Measurements from ENCODE around the gene TMEM196. TPM values are rescaled to one million over a fixed set of nuclear protein-coding genes. Genes with fewer than 3 reads are reported as not detected.

TMEM196 gene
- total RNA-seq, 1 experiment from 2014 or later: not detected

DNA sequence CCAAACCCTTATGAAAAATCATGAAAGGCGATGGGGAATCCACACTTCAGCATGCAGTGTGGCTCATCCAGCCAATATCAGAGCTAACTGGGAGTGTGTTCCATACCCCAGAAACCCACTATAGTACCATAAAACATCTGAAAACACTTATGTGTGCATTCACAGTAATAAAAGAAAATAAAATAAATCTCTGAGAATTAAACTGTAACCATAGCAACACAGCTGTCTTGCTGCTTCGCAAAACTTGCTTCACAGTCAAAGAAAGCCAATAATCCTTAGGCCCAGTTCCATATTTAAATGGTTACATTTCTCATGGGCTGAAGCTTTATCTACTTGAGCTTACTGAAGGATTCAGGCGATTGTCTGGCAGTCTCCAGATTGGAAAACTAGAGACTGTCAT is 44.7 kb downstream of the TMEM196 start:
- H3K27ac ChIP-seq (ENCODE audit: low read length): no peak overlapping the region
- no peak overlapping the region for H2AFZ ChIP-seq (ENCODE audit: low read length)
- H3K9me3 ChIP-seq (ENCODE audit: low read length): no peaks in the 10 kb centered on the region
- no peaks in the 10 kb centered on the region for H3K79me2 ChIP-seq (ENCODE audit: low read length)
- DNase-seq: no peak
- no peaks in the 10 kb centered on the region for H3K36me3 ChIP-seq (ENCODE audit: insufficient read depth, low read length)
- no peak overlapping the region for H3K4me3 ChIP-seq (ENCODE audit: low read length)
- no peaks in the 10 kb centered on the region for H3K9me2 ChIP-seq (replicated peaks; ENCODE audit: insufficient read depth, low read length)
- no peak overlapping the region for H3K9ac ChIP-seq (ENCODE audit: low read length)
- peaks cover under 1% of the 10 kb centered on the region; the same call in 1 of the 2 replicates for H3K4me1 ChIP-seq (ENCODE audit: low read length)
- no peaks in the 10 kb centered on the region for H3K27me3 ChIP-seq (ENCODE audit: low read length)
- H4K20me1 ChIP-seq (ENCODE audit: insufficient read depth, low read depth, low read length): no peaks in the 10 kb centered on the region
- no peak overlapping the region for H3K4me2 ChIP-seq (ENCODE audit: low read depth, low read length, poor library complexity, severe bottlenecking)

DNA sequence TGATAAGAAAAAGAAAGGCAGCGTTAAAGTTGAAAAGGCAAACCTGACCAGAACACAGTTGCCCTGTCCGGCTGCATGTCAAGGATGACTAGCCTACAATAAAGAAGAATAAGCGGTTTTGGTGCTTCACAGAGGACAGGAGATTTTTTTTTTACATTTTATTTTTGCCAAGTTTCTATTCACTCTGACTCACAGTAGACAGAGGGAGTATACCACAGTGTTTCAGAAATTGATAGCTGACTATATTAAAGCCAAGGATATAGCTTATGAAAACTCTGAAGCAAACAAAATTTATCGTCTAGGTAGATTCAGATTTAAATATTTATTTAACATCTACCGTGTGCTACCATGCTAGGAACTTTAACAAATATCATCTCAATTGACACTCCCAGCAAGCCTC is 47.6 kb downstream of the TMEM196 start:
- no peak for DNase-seq
- Histone ChIP-seq H3K9me2 (replicated peaks; ENCODE audit: insufficient read depth, low read length) (no peaks in the 10 kb centered on the region), H3K36me3 (ENCODE audit: insufficient read depth, low read length) (no peaks in the 10 kb centered on the region), H2AFZ (ENCODE audit: low read length) (no peak overlapping the region), H3K4me1 (ENCODE audit: low read length) (peaks cover 5% of the 10 kb centered on the region), H3K27ac (ENCODE audit: low read length) (no peak overlapping the region), H3K9me3 (ENCODE audit: low read length) (no peaks in the 10 kb centered on the region), H4K20me1 (ENCODE audit: insufficient read depth, low read depth, low read length) (no peaks in the 10 kb centered on the region), H3K9ac (ENCODE audit: low read length) (no peak overlapping the region), H3K27me3 (ENCODE audit: low read length) (no peaks in the 10 kb centered on the region), H3K4me3 (ENCODE audit: low read length) (no peak overlapping the region), H3K79me2 (ENCODE audit: low read length) (no peaks in the 10 kb centered on the region), H3K4me2 (ENCODE audit: low read depth, low read length, poor library complexity, severe bottlenecking) (no peak overlapping the region)

DNA sequence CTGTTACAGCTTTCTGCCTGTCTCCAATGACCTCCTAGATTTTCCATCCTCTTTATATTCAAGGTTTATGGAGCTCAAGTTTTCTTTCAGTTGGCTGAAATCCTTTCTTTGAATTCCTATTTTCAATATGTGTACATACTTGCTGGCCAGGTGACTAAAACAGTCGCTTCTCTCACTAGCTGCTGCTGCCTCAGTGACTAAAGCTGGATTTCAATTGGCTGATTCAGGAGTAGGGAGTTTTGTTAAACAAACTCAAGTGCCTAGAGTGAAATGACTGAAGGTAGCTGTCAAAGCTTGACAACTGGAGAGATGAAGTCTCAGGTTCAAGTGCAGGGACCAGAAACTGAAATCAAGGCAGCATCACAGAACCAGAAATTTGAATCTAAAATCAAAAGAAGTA is 57.9 kb downstream of the TMEM196 start:
- no peak overlapping the region for H3K4me2 ChIP-seq (ENCODE audit: low read depth, low read length, poor library complexity, severe bottlenecking)
- H3K36me3 ChIP-seq (ENCODE audit: insufficient read depth, low read length): no peaks in the 10 kb centered on the region
- no peaks in the 10 kb centered on the region for H3K27me3 ChIP-seq (ENCODE audit: low read length)
- no peak overlapping the region for H3K27ac ChIP-seq (ENCODE audit: low read length)
- no peak for DNase-seq
- H3K9me3 ChIP-seq (ENCODE audit: low read length): no peaks in the 10 kb centered on the region
- no peak overlapping the region for H2AFZ ChIP-seq (ENCODE audit: low read length)
- H4K20me1 ChIP-seq (ENCODE audit: insufficient read depth, low read depth, low read length): no peaks in the 10 kb centered on the region
- H3K4me3 ChIP-seq (ENCODE audit: low read length): no peak overlapping the region
- no peaks in the 10 kb centered on the region for H3K79me2 ChIP-seq (ENCODE audit: low read length)
- no peaks in the 10 kb centered on the region for H3K4me1 ChIP-seq (ENCODE audit: low read length)
- no peaks in the 10 kb centered on the region for H3K9me2 ChIP-seq (replicated peaks; ENCODE audit: insufficient read depth, low read length)
- H3K9ac ChIP-seq (ENCODE audit: low read length): no peak overlapping the region

DNA sequence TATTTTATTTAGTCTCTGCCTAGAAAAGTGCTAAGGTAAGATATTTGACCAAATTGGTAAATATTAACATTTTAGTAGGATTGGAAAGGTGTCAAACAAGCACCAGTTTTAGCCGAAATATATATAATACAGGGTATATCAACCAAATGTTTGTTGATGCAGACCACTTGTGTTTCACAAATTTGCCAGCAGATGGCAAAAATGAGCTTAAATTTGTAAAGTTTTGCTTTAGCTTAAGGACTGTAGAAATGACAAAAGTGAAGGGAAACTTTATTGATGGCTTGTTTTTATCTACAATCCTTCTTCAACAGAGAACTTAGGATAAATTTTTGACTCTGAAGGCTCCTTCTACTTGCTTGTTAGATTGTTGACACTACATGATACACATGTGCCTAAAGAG is 59.7 kb downstream of the TMEM196 start:
- no peak overlapping the region for H3K9ac ChIP-seq (ENCODE audit: low read length)
- peaks cover 2% of the 10 kb centered on the region for H3K79me2 ChIP-seq (ENCODE audit: low read length)
- DNase-seq: peak; percentile 79
- H3K27ac ChIP-seq (ENCODE audit: low read length): no peak overlapping the region
- H3K27me3 ChIP-seq (ENCODE audit: low read length): no peaks in the 10 kb centered on the region
- H3K4me3 ChIP-seq (ENCODE audit: low read length): no peak overlapping the region
- H3K9me2 ChIP-seq (replicated peaks; ENCODE audit: insufficient read depth, low read length): no peaks in the 10 kb centered on the region
- no peaks in the 10 kb centered on the region for H3K36me3 ChIP-seq (ENCODE audit: insufficient read depth, low read length)
- no peak overlapping the region for H3K4me2 ChIP-seq (ENCODE audit: low read depth, low read length, poor library complexity, severe bottlenecking)
- no peak overlapping the region for H2AFZ ChIP-seq (ENCODE audit: low read length)
- no peaks in the 10 kb centered on the region for H3K9me3 ChIP-seq (ENCODE audit: low read length)
- H3K4me1 ChIP-seq (ENCODE audit: low read length): peaks cover 7% of the 10 kb centered on the region
- H4K20me1 ChIP-seq (ENCODE audit: insufficient read depth, low read depth, low read length): no peaks in the 10 kb centered on the region

DNA sequence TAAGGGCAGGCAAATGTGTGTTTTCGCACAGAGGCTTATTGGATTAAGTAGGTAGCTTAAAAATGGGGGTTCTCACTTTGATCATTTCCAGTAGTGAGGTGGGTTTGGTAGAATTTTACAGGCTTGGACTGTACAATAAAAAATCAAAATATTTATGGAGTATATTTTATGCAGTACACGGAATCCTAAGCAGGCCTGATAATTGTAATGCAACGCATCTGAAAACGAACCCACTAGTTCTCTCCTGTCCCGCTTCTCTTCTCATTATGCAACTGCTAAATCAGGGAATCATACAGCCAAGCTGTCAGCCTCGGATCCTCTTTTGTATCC is 64.2 kb downstream of the TMEM196 start:
- no peak for DNase-seq
- peaks cover under 1% of the 10 kb centered on the region; the same call in 1 of the 2 replicates for H3K36me3 ChIP-seq (ENCODE audit: insufficient read depth, low read length)
- H3K9ac ChIP-seq (ENCODE audit: low read length): peak overlapping the region; percentile 40
- H3K27me3 ChIP-seq (ENCODE audit: low read length): no peaks in the 10 kb centered on the region
- H2AFZ ChIP-seq (ENCODE audit: low read length): peak overlapping the region; percentile 95
- no peaks in the 10 kb centered on the region for H3K9me3 ChIP-seq (ENCODE audit: low read length)
- peaks cover 6% of the 10 kb centered on the region; the same call in 1 of the 2 replicates for H4K20me1 ChIP-seq (ENCODE audit: insufficient read depth, low read depth, low read length)
- H3K9me2 ChIP-seq (replicated peaks; ENCODE audit: insufficient read depth, low read length): no peaks in the 10 kb centered on the region
- H3K4me3 ChIP-seq (ENCODE audit: low read length): peak overlapping the region; percentile 38; the same call in 1 of the 2 replicates
- H3K79me2 ChIP-seq (ENCODE audit: low read length): peaks cover 45% of the 10 kb centered on the region
- peaks cover 26% of the 10 kb centered on the region for H3K4me1 ChIP-seq (ENCODE audit: low read length)
- peak overlapping the region; percentile 48 for H3K4me2 ChIP-seq (ENCODE audit: low read depth, low read length, poor library complexity, severe bottlenecking)
- no peak overlapping the region for H3K27ac ChIP-seq (ENCODE audit: low read length)

DNA sequence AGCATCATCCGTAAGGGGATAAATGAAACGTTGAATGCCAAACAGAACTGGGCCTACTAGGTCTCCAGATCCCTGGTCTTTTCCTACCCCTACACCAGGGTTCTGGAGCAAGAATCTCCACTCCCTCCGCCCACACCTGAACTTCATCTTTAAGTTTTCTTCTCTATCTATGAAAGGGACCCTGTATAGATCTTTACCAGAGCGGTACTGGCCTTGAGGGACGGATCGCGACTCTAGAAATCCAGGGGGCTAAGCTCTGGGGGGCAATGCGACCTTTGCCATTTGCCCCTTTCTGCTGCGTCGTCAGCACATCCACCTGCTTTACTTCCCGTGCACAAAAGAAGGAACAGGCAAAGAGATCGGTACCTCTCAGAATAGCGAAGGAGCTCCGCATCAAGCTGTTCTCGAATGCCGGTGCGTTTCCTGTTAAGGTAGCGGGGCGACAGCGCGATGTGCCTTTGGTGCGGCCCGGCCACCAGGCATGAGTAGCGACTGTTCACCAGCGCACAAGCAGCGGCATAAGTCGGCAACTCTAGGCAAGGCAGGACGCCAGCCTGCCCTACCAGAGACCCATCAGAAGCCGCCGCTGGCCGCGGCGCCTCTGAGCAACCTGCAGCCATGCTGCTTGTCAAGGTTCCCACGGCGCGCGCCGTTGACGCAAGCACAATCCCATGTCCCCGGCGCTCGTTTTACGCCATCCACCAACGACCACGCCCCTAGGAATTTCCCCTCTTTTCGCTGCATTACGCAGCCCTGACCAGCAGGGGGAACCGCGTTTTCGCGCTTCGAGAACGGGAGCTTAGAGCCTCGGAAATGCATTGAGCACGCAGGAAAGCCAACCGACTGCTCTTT is 64.8 kb downstream of the TMEM196 start, which contains the start of gene POLR1F:
Gene POLR1F (minus strand): TSS at position 641 of the 852 bp plus-strand sequence. CDS start 21 bp downstream, at position 620.
- peak within 1 kb of the TSS; percentile 99 for H3K4me3 ChIP-seq (ENCODE audit: low read length)

DNA sequence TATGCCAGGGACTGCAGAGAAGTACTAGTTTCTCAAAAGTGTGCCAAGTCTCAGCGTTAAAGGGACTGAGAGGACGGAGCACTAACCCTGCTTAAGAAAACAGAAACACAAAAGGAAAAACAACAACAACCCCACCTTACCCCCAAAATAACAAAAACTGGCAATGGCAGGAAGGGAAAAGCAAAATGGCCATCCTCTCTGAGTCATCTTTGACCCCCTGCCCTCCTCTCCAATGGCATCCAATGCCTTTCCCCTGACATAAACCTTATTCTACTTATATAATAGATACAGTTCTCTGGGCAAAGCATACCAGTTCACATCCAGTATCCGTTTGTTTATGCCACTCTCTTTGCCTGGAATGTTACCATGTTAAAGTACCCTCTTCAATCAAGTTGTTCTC is 66.2 kb downstream of the TMEM196 start:
- H3K4me3 ChIP-seq (ENCODE audit: low read length): peak overlapping the region; percentile 99
- H3K79me2 ChIP-seq (ENCODE audit: low read length): peaks cover 65% of the 10 kb centered on the region
- H3K27me3 ChIP-seq (ENCODE audit: low read length): no peaks in the 10 kb centered on the region
- H4K20me1 ChIP-seq (ENCODE audit: insufficient read depth, low read depth, low read length): peaks cover 6% of the 10 kb centered on the region; the same call in 1 of the 2 replicates
- H3K36me3 ChIP-seq (ENCODE audit: insufficient read depth, low read length): peaks cover 16% of the 10 kb centered on the region; the same call in 1 of the 2 replicates
- H2AFZ ChIP-seq (ENCODE audit: low read length): no peak overlapping the region
- H3K9me2 ChIP-seq (replicated peaks; ENCODE audit: insufficient read depth, low read length): no peaks in the 10 kb centered on the region
- H3K9ac ChIP-seq (ENCODE audit: low read length): peak overlapping the region; percentile 92
- peak overlapping the region; percentile 97 for H3K4me2 ChIP-seq (ENCODE audit: low read depth, low read length, poor library complexity, severe bottlenecking)
- DNase-seq: no peak
- no peaks in the 10 kb centered on the region for H3K9me3 ChIP-seq (ENCODE audit: low read length)
- H3K27ac ChIP-seq (ENCODE audit: low read length): no peak overlapping the region
- peaks cover 26% of the 10 kb centered on the region for H3K4me1 ChIP-seq (ENCODE audit: low read length)

More for the DNA sequence above, 64.8 kb downstream of the TMEM196 start, which contains the start of gene POLR1F:
- peak within 1 kb of the TSS; percentile 97 for H3K4me2 ChIP-seq (ENCODE audit: low read depth, low read length, poor library complexity, severe bottlenecking)
- peak within 1 kb of the TSS; percentile 95 for H2AFZ ChIP-seq (ENCODE audit: low read length)
- no peaks in the 10 kb centered on the region for H3K9me2 ChIP-seq (replicated peaks; ENCODE audit: insufficient read depth, low read length)
- H3K36me3 ChIP-seq (ENCODE audit: insufficient read depth, low read length): peaks cover 5% of the 10 kb centered on the region; the same call in 1 of the 2 replicates
- H3K9me3 ChIP-seq (ENCODE audit: low read length): no peaks in the 10 kb centered on the region
- peak; percentile 98 for DNase-seq
- no peaks in the 10 kb centered on the region for H3K27me3 ChIP-seq (ENCODE audit: low read length)
- no peak within 1 kb of the TSS for H3K27ac ChIP-seq (ENCODE audit: low read length)
- H4K20me1 ChIP-seq (ENCODE audit: insufficient read depth, low read depth, low read length): peaks cover 6% of the 10 kb centered on the region; the same call in 1 of the 2 replicates
- peaks cover 26% of the 10 kb centered on the region for H3K4me1 ChIP-seq (ENCODE audit: low read length)
- H3K9ac ChIP-seq (ENCODE audit: low read length): peak within 1 kb of the TSS; percentile 92
- H3K79me2 ChIP-seq (ENCODE audit: low read length): peaks cover 51% of the 10 kb centered on the region

DNA sequence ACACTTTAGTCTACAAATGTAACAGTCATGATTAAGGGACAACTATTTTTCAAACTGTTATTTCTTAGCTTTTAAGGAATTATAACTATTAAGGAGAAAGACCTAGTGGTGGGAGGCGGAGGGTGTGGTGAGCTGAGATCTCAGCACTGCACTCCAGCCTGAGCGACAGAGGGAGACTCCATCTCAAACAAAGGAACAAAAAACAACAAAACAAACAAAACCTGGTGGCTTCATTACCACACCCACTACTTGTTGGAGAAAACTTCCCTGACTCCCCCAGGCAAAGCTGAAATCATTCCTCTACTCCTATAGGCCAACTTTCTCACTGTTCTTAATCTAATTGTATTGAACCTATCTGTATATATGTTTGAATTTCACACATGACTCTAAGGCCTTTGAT is 67.8 kb downstream of the TMEM196 start:
- Histone ChIP-seq H4K20me1 (ENCODE audit: insufficient read depth, low read depth, low read length) (peaks cover 6% of the 10 kb centered on the region; the same call in 1 of the 2 replicates), H3K9me2 (replicated peaks; ENCODE audit: insufficient read depth, low read length) (no peaks in the 10 kb centered on the region), H3K4me1 (ENCODE audit: low read length) (peaks cover 26% of the 10 kb centered on the region), H3K9ac (ENCODE audit: low read length) (no peak overlapping the region), H2AFZ (ENCODE audit: low read length) (no peak overlapping the region), H3K4me2 (ENCODE audit: low read depth, low read length, poor library complexity, severe bottlenecking) (no peak overlapping the region), H3K79me2 (ENCODE audit: low read length) (peaks cover 66% of the 10 kb centered on the region), H3K4me3 (ENCODE audit: low read length) (no peak overlapping the region), H3K27me3 (ENCODE audit: low read length) (no peaks in the 10 kb centered on the region), H3K9me3 (ENCODE audit: low read length) (no peaks in the 10 kb centered on the region), H3K36me3 (ENCODE audit: insufficient read depth, low read length) (peaks cover 27% of the 10 kb centered on the region; the same call in 1 of the 2 replicates), H3K27ac (ENCODE audit: low read length) (no peak overlapping the region)
- DNase-seq: no peak

Measured in Karpas-422 (cell line).